ACC112 (cell line): ENCODE data around the gene ERICH6.

Experiments
- H2AFZ ChIP-seq: fragments of 200-600 bp; sonication (generic); one replicate; pipeline ENCODE4 v1.6.0; 2017; ENCODE audit warnings: antibody characterized with exemption, low read length; ENCODE audit not compliant: unreplicated experiment
- H3K27ac ChIP-seq: fragments of 200-600 bp; sonication (generic); 2 replicates; pipeline ENCODE4 v1.5.1; 2014; ENCODE audit warnings: low read depth, mild to moderate bottlenecking, antibody characterized with exemption, low read length, moderate library complexity
- H3K27me3 ChIP-seq: fragments of 200-600 bp; sonication (generic); 2 replicates; pipeline ENCODE4 v1.6.1; 2014; ENCODE audit warnings: mild to moderate bottlenecking, antibody characterized with exemption, low read length, moderate library complexity, mixed read lengths; ENCODE audit not compliant: insufficient read depth
- H3K36me3 ChIP-seq: fragments of 200-600 bp; sonication (generic); 2 replicates; pipeline ENCODE4 v1.6.1; 2016; ENCODE audit warnings: mild to moderate bottlenecking, antibody characterized with exemption, low read length, moderate library complexity, mixed read lengths; ENCODE audit not compliant: insufficient read depth
- H3K4me1 ChIP-seq: fragments of 200-600 bp; sonication (generic); one replicate; pipeline ENCODE4 v1.6.1; 2016; ENCODE audit warnings: low read length, mixed read lengths; ENCODE audit not compliant: insufficient read depth, unreplicated experiment, control insufficient read depth
- H3K4me3 ChIP-seq: fragments of 200-600 bp; sonication (generic); 2 replicates; pipeline ENCODE4 v1.5.1; 2014; ENCODE audit warnings: mild to moderate bottlenecking, low read depth, low read length
- H3K79me2 ChIP-seq: fragments of 200-600 bp; sonication (generic); one replicate; pipeline ENCODE4 v1.6.0; 2016; ENCODE audit warnings: low read length; ENCODE audit not compliant: control insufficient read depth, unreplicated experiment, insufficient read depth

The ERICH6 gene

DNA sequence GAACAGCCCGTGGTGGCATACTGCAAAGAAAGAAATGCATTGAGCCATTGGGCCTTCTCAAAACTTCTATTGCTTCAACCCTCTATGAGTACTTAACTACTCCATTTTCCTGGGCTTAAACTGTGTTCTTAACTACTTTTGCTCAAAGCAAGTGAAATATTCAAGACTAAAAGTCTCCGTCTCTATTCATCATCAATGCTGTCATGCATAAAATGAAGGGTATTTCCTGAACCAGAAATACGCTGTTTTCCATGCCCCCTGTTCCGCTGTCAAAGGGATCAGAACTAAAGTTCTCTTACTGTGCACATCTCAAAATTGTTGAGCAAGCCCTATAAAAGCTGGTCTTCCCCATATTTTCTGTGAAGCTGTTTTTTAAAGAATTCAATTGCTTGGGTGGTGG is 39.0 kb upstream of the ERICH6 start:
- Histone ChIP-seq H3K36me3 (0 out of 2 replicates have a peak, but pooled peaks cover 4% of the 10 kb centered on the region), H3K4me1 (peaks cover 42% of the 10 kb centered on the region), H3K79me2 (peaks cover 59% of the 10 kb centered on the region), H3K4me3 (no peak overlapping the region), H3K27ac (no peak overlapping the region), H3K27me3 (no peaks in the 10 kb centered on the region), H2AFZ (no peak overlapping the region)

DNA sequence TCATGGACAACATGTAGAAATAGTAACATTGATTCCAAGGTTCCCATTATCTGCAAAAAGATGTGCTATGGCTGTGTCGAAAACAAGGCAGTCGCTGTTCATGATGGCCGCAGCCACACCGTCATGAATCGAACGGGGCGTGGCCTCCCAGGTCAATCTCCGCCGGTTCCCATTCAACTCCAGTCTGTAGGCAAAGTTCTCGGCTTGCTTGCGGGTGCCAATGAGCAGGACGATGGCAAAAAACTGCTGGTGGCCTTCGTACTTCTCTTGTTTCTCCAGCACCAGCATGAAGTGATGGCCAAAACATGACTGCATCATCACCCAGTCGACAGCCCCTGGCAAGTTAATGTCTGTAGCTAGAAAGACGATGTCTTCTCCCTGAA is 38.4 kb upstream of the ERICH6 start:
- Histone ChIP-seq H3K36me3 (0 out of 2 replicates have a peak, but pooled peaks cover 4% of the 10 kb centered on the region), H3K27me3 (no peaks in the 10 kb centered on the region), H3K4me3 (no peak overlapping the region), H3K4me1 (peaks cover 44% of the 10 kb centered on the region), H2AFZ (no peak overlapping the region), H3K79me2 (peaks cover 55% of the 10 kb centered on the region), H3K27ac (no peak overlapping the region)

- H3K4me3 ChIP-seq: no peak overlapping the region
- peaks cover 47% of the 10 kb centered on the region for H3K4me1 ChIP-seq
- no peaks in the 10 kb centered on the region for H3K27me3 ChIP-seq
- no peak overlapping the region for H2AFZ ChIP-seq
- 0 out of 2 replicates have a peak, but pooled peaks cover 4% of the 10 kb centered on the region for H3K36me3 ChIP-seq
- peaks cover 50% of the 10 kb centered on the region for H3K79me2 ChIP-seq
- H3K27ac ChIP-seq: no peak overlapping the region
Observed at GRCh38 chr3:150741497-150742140, 37.9 kb upstream of the ERICH6 start.

- Histone ChIP-seq H2AFZ (no peak overlapping the region), H3K36me3 (0 out of 2 replicates have a peak, but pooled peaks cover 4% of the 10 kb centered on the region), H3K27me3 (no peaks in the 10 kb centered on the region), H3K4me3 (no peak overlapping the region), H3K4me1 (peaks cover 47% of the 10 kb centered on the region), H3K79me2 (peaks cover 44% of the 10 kb centered on the region), H3K27ac (no peak overlapping the region)
Observed at GRCh38 chr3:150740733-150741496, 37.2 kb upstream of the ERICH6 start.

GRCh38 chr3:150739877-150740645 is 36.3 kb upstream of the ERICH6 start:
- peaks cover 44% of the 10 kb centered on the region for H3K4me1 ChIP-seq
- no peaks in the 10 kb centered on the region for H3K27me3 ChIP-seq
- H3K36me3 ChIP-seq: 0 out of 2 replicates have a peak, but pooled peaks cover 4% of the 10 kb centered on the region
- no peak overlapping the region for H2AFZ ChIP-seq
- H3K4me3 ChIP-seq: no peak overlapping the region
- no peak overlapping the region for H3K27ac ChIP-seq
- H3K79me2 ChIP-seq: peaks cover 37% of the 10 kb centered on the region

DNA sequence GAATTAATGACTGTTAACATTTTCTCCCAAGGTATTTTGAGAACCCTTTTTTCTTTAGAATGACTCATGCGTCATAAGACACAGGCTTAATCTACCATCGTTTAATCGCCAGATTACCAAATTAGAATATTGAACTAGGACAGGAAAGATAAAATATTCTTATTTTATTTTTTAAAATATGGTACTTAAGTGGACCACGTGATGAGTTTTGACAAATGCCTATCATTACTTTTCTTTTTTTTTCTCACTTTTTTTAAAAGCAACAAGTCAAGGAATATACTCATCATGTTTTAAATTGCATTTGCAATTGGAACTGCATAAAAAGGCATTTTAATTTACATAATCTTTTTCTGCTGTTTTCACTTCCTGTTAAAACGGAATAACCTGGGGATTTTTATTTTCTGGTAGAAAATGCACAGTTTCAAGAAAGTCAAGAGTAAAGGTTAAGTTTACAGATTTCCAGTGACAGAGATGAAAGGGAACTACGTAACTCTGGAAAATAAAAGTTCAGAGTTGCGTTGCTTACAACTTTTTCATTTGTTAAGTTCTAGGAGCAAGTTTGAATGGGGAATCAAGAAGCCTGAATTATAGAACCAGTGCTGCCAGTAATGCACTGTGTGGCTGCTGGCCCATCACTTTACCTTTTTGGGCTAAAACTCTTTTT is 35.6 kb upstream of the ERICH6 start:
- no peaks in the 10 kb centered on the region for H3K27me3 ChIP-seq
- H3K79me2 ChIP-seq: peaks cover 30% of the 10 kb centered on the region
- H3K4me3 ChIP-seq: no peak overlapping the region
- peaks cover 37% of the 10 kb centered on the region for H3K4me1 ChIP-seq
- peak overlapping the region; percentile 78 for H3K27ac ChIP-seq
- 0 out of 2 replicates have a peak, but pooled peaks cover 4% of the 10 kb centered on the region for H3K36me3 ChIP-seq
- no peak overlapping the region for H2AFZ ChIP-seq

DNA sequence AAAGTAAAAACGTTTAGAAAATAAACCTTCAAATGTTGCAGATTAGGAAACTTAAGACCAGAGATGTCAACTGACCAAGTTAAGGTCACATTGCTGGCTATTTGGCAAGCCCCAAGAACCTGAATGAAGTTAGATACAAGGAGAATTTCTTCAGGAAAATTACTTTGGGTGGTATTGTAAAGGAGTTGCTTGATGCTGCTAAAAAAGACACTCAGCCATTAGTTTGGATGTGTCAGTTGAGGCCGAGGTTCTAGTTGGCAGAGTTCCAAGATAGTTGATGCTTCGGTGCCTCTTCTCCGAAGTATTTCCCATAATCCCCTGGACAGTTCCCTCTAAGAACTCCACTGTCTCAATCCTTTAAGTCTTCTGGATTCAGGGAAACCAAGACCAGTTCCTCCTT is 35.0 kb upstream of the ERICH6 start:
- Histone ChIP-seq H3K27me3 (no peaks in the 10 kb centered on the region), H3K79me2 (peaks cover 23% of the 10 kb centered on the region), H3K4me3 (no peak overlapping the region), H2AFZ (no peak overlapping the region), H3K27ac (peak overlapping the region; percentile 78), H3K4me1 (peaks cover 31% of the 10 kb centered on the region), H3K36me3 (0 out of 2 replicates have a peak, but pooled peaks cover 4% of the 10 kb centered on the region)

DNA sequence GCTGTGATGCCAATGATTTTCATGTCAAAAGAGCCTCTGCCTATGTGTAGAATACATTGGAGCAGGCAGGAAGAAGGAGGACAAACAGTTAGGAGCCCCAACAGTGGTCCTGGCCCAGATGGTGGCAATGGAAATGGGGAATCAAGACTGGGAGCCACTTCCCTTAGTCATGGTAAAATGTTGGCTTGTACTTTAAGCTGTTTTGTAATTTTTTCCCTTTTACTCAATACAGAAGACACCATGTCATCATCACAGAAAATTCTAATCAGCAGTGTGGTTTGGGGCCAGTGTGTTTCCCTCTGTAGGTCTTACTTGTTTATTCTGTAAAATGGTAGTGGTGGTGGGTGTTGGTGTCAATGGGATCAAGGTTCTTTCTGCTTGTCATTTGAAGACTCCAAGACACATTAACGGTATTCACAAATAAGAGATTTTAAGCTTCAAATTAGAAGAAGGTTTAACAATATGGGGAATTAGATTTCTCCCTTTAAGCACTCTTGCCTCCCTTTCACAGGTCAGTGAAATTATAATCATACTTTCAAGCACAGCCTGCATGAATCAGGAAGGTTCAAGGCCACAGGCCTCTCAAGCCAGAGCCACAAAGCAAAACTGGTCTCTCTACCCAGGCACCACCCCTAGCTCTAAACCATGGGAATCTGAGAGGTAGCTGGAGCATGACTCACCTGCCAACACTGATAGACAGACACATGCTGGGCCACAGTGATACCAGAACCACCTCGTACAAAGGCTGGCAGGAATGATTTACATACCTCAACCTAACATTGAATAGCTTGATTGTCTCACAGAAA is 34.4 kb upstream of the ERICH6 start:
- peak overlapping the region; percentile 78 for H3K27ac ChIP-seq
- H3K4me3 ChIP-seq: 0 out of 2 replicates have a peak overlapping the region, but pooled peaks have one; percentile 22
- H3K79me2 ChIP-seq: peaks cover 17% of the 10 kb centered on the region
- H3K27me3 ChIP-seq: no peaks in the 10 kb centered on the region
- peaks cover 29% of the 10 kb centered on the region for H3K4me1 ChIP-seq
- 0 out of 2 replicates have a peak, but pooled peaks cover 4% of the 10 kb centered on the region for H3K36me3 ChIP-seq
- H2AFZ ChIP-seq: no peak overlapping the region

DNA sequence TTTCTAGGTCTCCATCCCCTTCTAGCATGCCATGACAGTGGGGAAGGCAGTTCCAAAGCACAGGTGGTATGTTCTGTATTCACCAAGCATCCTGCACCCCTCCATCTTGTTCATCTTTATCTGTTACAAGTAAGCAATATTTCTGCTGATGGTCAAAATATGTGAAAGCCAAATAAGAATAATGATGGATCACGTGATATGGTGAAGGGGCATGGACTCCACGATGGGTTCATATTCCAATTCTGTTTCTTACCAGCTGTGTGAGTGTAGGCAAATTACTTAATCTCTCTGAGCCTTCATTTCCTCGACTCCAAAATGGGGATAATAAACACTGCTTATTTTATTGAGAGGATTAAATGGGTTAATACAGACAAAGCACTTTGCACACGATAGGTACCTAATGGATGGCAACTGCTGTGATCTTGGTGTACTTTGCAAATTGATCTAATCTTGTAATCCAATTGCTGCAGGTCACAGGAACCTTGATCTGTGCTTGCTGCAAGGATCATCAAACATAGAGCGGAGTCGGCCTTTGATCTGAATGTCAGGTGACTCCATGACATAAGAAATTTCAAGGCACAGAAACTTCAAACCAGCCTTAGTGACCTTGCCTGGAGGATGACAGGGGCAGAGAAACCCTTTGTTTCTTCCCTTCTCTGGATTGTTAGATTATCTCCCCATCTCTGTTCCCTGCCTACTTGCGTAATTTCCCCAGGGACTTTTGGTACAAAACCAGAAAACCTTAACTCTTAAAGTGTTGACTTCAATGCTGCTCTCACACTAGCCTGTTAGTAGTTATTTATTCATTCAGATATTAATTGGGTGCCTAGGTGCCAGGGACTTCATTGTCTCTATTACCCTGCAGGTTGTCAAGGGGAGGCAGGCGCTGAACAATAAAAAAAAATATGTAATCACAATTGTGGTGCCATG is 33.4 kb upstream of the ERICH6 start:
- Histone ChIP-seq H3K4me1 (peaks cover 29% of the 10 kb centered on the region), H3K4me3 (0 out of 2 replicates have a peak overlapping the region, but pooled peaks have one; percentile 22), H3K36me3 (0 out of 2 replicates have a peak, but pooled peaks cover under 1% of the 10 kb centered on the region), H3K27me3 (no peaks in the 10 kb centered on the region), H3K27ac (peak overlapping the region; percentile 78), H3K79me2 (peaks cover 8% of the 10 kb centered on the region), H2AFZ (no peak overlapping the region)
